Calu3 (cell line): Measurements from ENCODE around the gene DET1. TPM values are rescaled to one million over a fixed set of nuclear protein-coding genes. Genes with fewer than 3 reads are reported as not detected.

ENCODE experiments used
- Bru-seq: library from RNA; stranded (reverse); fragments of 400-500 nt; gene quantifications from one replicate; lab custom pipeline; 2021; lab: Mats Ljungman, UMichigan
- BruChase-seq, 2 experiments: library from RNA; stranded (reverse); fragments of 400-500 nt; gene quantifications; one replicate each; lab custom pipeline; 2021; lab: Mats Ljungman, UMichigan
- BruUV-seq: library from RNA; stranded (reverse); fragments of 400-500 nt; replicated peaks from 2 replicates; lab custom pipeline; 2021; lab: Mats Ljungman, UMichigan
- CTCF ChIA-PET: fragments of 300-600 bp; sonication (Branson Sonifier 250); formaldehyde crosslinking; loops from one replicate; lab custom pipeline; 2022; ENCODE audit warnings: antibody characterized with exemption; lab: Charles Lee
- DNase-seq: peaks from one replicate; pipeline ENCODE4 v3.0.0; 2022
- H3K27ac Mint-ChIP-seq: one replicate; pipeline ENCODE4 v1.8.0; 2022; ENCODE audit warnings: mixed read lengths; ENCODE audit not compliant: unreplicated experiment
- H3K27me3 Mint-ChIP-seq: one replicate; pipeline ENCODE4 v1.8.0; 2022; ENCODE audit warnings: mixed read lengths; ENCODE audit not compliant: unreplicated experiment
- H3K36me3 Mint-ChIP-seq: one replicate; pipeline ENCODE4 v1.8.0; 2022; ENCODE audit warnings: mild to moderate bottlenecking, moderate library complexity, mixed read lengths; ENCODE audit not compliant: insufficient read depth, unreplicated experiment
- H3K4me1 Mint-ChIP-seq: one replicate; pipeline ENCODE4 v1.8.0; 2022; ENCODE audit warnings: mild to moderate bottlenecking, low read depth, mixed read lengths; ENCODE audit not compliant: unreplicated experiment
- H3K4me3 Mint-ChIP-seq: one replicate; pipeline ENCODE4 v1.8.0; 2022; ENCODE audit warnings: mild to moderate bottlenecking, low read depth, moderate library complexity, mixed read lengths; ENCODE audit not compliant: unreplicated experiment
- H3K9me3 Mint-ChIP-seq: one replicate; pipeline ENCODE4 v1.8.0; 2022; ENCODE audit warnings: low read depth, mixed read lengths; ENCODE audit not compliant: unreplicated experiment
- CTCF ChIP-seq: fragments of 200-600 bp; IDR thresholded peaks from one replicate; pipeline ENCODE4 v1.8.0; 2022; ENCODE audit warnings: antibody characterized with exemption; ENCODE audit not compliant: unreplicated experiment
- intact Hi-C: fragments of 100-400 bp; cut with micrococcal nuclease; formaldehyde crosslinking; loops from one replicate; pipeline ENCODE4 v1.10.0; 2022; ENCODE audit not compliant: unreplicated experiment
- long read RNA-seq: library from polyadenylated mRNA; stranded (forward); transcript quantifications from one replicate; pipeline ENCODE4 v2.0.0, GENCODE V29; 2022
- total RNA-seq: library from RNA; stranded (reverse); gene quantifications from 2 replicates; pipeline ENCODE4 v1.2.3, GENCODE V29; 2022

Gene DET1
- 4.2 and 4.9 TPM in 2 replicates for total RNA-seq
- percentile 44 among the genes with signal in this experiment for Bru-seq, nascent RNA
- BruChase-seq, experiment 1, labeled RNA remaining after a 6-hour chase: percentile 54 among the genes with signal in this experiment
- percentile 48 among the genes with signal in this experiment for BruChase-seq, experiment 2, labeled RNA remaining after a 2-hour chase
- long read RNA-seq, partial matches to known transcripts: 4 of 6 reads
- long read RNA-seq, other reads (novel, unspliced or antisense): 1 of 6 reads

- CTCF ChIA-PET: no interaction called here
- Mint-ChIP-seq H3K36me3 (peaks cover 8% of the 10 kb centered on the region), H3K4me1 (no peaks in the 10 kb centered on the region), H3K9me3 (no peaks in the 10 kb centered on the region), H3K4me3 (peak within 1 kb of the TSS; percentile 74), H3K27me3 (no peaks in the 10 kb centered on the region), H3K27ac (peak within 1 kb of the TSS; percentile 60)
- peak; percentile 97 for DNase-seq
- no TSS peak for BruUV-seq
- peak; percentile 73 for TF ChIP-seq CTCF
- intact Hi-C loops: loop anchor here (5.0 kb wide), 1 partner anchor 66 kb away; no protein-coding TSS in a partner anchor
Observed at GRCh38 chr15:88546248-88547129, at the start of gene DET1. Gene DET1, minus strand, starts transcription at chr15:88546681. Its CDS starts 14,976 bp downstream, at chr15:88531705.

GRCh38 chr15:88591384-88591783, 44.9 kb upstream of the DET1 start:
- Mint-ChIP-seq H3K27me3 (peaks cover 37% of the 10 kb centered on the region), H3K4me1 (no peaks in the 10 kb centered on the region), H3K27ac (no peak overlapping the region), H3K9me3 (no peaks in the 10 kb centered on the region), H3K36me3 (no peaks in the 10 kb centered on the region), H3K4me3 (no peak overlapping the region)
- DNase-seq: no peak
- no peak for TF ChIP-seq CTCF
- no TSS peak for BruUV-seq
- intact Hi-C loops: no loop called here
- CTCF ChIA-PET: no interaction called here

- intact Hi-C loops: no loop called here
- Mint-ChIP-seq H3K4me3 (no peak overlapping the region), H3K36me3 (no peaks in the 10 kb centered on the region), H3K27me3 (peaks cover 43% of the 10 kb centered on the region), H3K4me1 (no peaks in the 10 kb centered on the region), H3K27ac (no peak overlapping the region), H3K9me3 (no peaks in the 10 kb centered on the region)
- no peak for TF ChIP-seq CTCF
- BruUV-seq: no TSS peak
- CTCF ChIA-PET: interaction anchor here (0.6 kb wide), 2 partner anchors 335 to 864 kb away, joined by 3 to 4 read pairs; no protein-coding TSS in a partner anchor
- no peak for DNase-seq
Observed at GRCh38 chr15:88590759-88591158, 44.3 kb upstream of the DET1 start.

GRCh38 chr15:88586401-88587162, 40.1 kb upstream of the DET1 start:
- CTCF ChIA-PET: interaction anchor here (1.0 kb wide), 1 partner anchor 103 kb away, joined by 4 read pairs; no protein-coding TSS in a partner anchor

More at GRCh38 chr15:88586401-88587162, 40.1 kb upstream of the DET1 start:
- no peak for DNase-seq
- Mint-ChIP-seq H3K4me3 (no peak overlapping the region), H3K27ac (no peak overlapping the region), H3K27me3 (peaks cover 65% of the 10 kb centered on the region), H3K9me3 (no peaks in the 10 kb centered on the region), H3K4me1 (no peaks in the 10 kb centered on the region), H3K36me3 (no peaks in the 10 kb centered on the region)
- intact Hi-C loops: no loop called here
- BruUV-seq: no TSS peak
- TF ChIP-seq CTCF: no peak
